Neural crest cell (in vitro differentiated cells): ENCODE results near the gene MTMR8. TPM values are rescaled to one million over a fixed set of nuclear protein-coding genes. Genes with fewer than 3 reads are reported as not detected.
A peak's percentile ranks its signal among the peaks of the same experiment; 100 is the strongest.

Experiments
- DNase-seq: peaks from one replicate; pipeline ENCODE4 v3.0.0; 2021; ENCODE audit warnings: low read depth, mixed read lengths, low spot score
- H3K27ac Mint-ChIP-seq: one replicate; pipeline ENCODE4 v1.8.0; 2021; ENCODE audit warnings: mild to moderate bottlenecking, mixed read lengths; ENCODE audit not compliant: unreplicated experiment
- H3K27me3 Mint-ChIP-seq: 2 replicates; pipeline ENCODE4 v1.8.0; 2021; ENCODE audit warnings: low read depth, mild to moderate bottlenecking, mixed read lengths
- H3K36me3 Mint-ChIP-seq: 2 replicates; pipeline ENCODE4 v1.8.0; 2021; ENCODE audit warnings: low read depth, mild to moderate bottlenecking, mixed read lengths
- H3K4me1 Mint-ChIP-seq: 2 replicates; pipeline ENCODE4 v1.8.0; 2021; ENCODE audit warnings: mixed read lengths
- H3K4me3 Mint-ChIP-seq: one replicate; pipeline ENCODE4 v1.8.0; 2021; ENCODE audit warnings: mild to moderate bottlenecking, mixed read lengths
- H3K9me3 Mint-ChIP-seq: 2 replicates; pipeline ENCODE4 v1.8.0; 2021; ENCODE audit warnings: mixed read lengths
- CTCF ChIP-seq: fragments of 200-600 bp; sonication (generic); conservative IDR thresholded peaks from 2 replicates; pipeline ENCODE4 v1.5.0; 2021; ENCODE audit warnings: antibody characterized with exemption, mild to moderate bottlenecking
- long read RNA-seq: library from polyadenylated mRNA; unstranded; transcript quantifications from one replicate; pipeline ENCODE4 v2.0.0, GENCODE V29; 2020
- total RNA-seq: library from RNA; stranded (reverse); gene quantifications from 2 replicates; pipeline ENCODE4 v1.2.1, GENCODE V29; 2021

Gene MTMR8
- total RNA-seq, result 4.0 and 5.3 TPM in 2 replicates
- long read RNA-seq, partial matches to known transcripts, result 2 of 12 reads
- long read RNA-seq, other reads (novel, unspliced or antisense), result 9 of 12 reads

DNA sequence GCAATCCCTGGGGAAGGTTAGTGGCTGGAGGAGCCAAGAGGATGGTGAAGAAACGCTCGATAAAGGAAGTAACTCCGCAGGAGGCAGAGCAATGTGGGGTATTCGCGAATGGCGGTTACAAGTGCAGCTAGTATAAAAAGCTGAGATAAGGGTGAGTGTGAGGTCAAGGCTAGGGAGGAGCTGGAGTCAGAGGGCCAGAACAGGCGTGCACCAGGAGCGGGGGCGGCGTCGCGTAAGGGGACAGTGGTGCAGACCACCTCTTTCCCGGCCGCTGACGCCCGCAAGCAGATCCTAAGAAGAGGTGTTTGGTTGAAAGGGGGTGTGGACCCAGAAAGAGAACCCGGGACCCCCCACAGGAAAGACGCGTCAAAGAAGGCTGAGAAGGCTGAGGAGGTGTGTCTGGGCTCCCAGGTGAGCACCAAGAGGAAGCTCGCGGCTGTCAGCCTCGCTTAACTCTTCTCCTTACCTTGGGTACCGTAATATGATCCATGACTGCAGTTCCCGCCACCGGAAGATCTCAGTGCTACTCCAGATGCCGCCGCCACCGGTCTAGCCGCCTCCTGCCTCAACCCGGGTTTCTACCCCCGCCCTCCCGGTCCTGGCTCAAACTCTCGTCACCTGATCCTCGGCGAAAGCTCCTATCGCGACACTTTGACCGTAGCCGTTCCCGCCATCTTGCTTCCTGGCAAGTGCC lies at the start of gene MTMR8:
TSS of gene MTMR8 (minus strand) at position 579 of the 694 bp plus-strand sequence. CDS start at position 490, 89 bp downstream.
- peaks cover 5% of the 10 kb centered on the region for H3K36me3 Mint-ChIP-seq

GRCh38 chrX:64439551-64439950 lies 44.3 kb upstream of the MTMR8 start:
- Mint-ChIP-seq H3K36me3 (peaks cover 2% of the 10 kb centered on the region), H3K4me1 (peaks cover 6% of the 10 kb centered on the region), H3K9me3 (peaks cover 9% of the 10 kb centered on the region), H3K27ac (no peak overlapping the region), H3K27me3 (no peaks in the 10 kb centered on the region), H3K4me3 (no peak overlapping the region)
- no peak for TF ChIP-seq CTCF
- no peak for DNase-seq

More for the DNA sequence above, at the start of gene MTMR8:
- peaks cover 14% of the 10 kb centered on the region for H3K4me1 Mint-ChIP-seq
- H3K9me3 Mint-ChIP-seq, result peaks cover 7% of the 10 kb centered on the region
- peaks cover 2% of the 10 kb centered on the region for H3K27me3 Mint-ChIP-seq
- H3K27ac Mint-ChIP-seq, result no peak within 1 kb of the TSS
- no peak for TF ChIP-seq CTCF
- peak; percentile 67 for DNase-seq
- H3K4me3 Mint-ChIP-seq, result peak within 1 kb of the TSS; percentile 92

DNA sequence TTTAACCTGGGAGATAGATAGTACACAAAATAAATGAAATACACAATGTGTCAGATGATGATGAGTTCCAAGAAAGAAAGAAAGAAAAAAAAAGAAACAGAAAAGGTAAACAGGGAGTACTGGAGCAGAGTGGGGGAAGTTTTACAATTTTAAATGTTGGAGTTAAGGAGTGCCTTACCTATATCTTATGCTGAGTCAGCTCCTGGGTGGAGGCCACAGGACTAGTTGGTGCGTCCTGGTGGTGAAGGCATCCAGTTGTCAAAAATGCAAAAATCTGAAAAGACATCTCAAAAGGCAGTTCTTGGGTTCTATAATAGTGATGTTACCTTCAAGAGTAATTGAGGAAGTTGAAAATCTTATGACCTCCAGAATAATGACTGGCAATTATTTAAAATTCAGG lies 42.4 kb upstream of the MTMR8 start:
- Mint-ChIP-seq H3K27ac (no peak overlapping the region), H3K9me3 (peaks cover 11% of the 10 kb centered on the region), H3K27me3 (no peaks in the 10 kb centered on the region), H3K4me3 (no peak overlapping the region), H3K36me3 (peaks cover under 1% of the 10 kb centered on the region), H3K4me1 (peaks cover 6% of the 10 kb centered on the region)
- no peak for DNase-seq
- TF ChIP-seq CTCF, result no peak

- H3K27me3 Mint-ChIP-seq, result no peaks in the 10 kb centered on the region
- H3K36me3 Mint-ChIP-seq, result no peaks in the 10 kb centered on the region
- H3K4me1 Mint-ChIP-seq, result peaks cover 6% of the 10 kb centered on the region
- H3K4me3 Mint-ChIP-seq, result no peak overlapping the region
- no peak for TF ChIP-seq CTCF
- peaks cover 10% of the 10 kb centered on the region for H3K9me3 Mint-ChIP-seq
- H3K27ac Mint-ChIP-seq, result no peak overlapping the region
- DNase-seq, result no peak
Observed at GRCh38 chrX:64437218-64437617, 42.0 kb upstream of the MTMR8 start.

DNA sequence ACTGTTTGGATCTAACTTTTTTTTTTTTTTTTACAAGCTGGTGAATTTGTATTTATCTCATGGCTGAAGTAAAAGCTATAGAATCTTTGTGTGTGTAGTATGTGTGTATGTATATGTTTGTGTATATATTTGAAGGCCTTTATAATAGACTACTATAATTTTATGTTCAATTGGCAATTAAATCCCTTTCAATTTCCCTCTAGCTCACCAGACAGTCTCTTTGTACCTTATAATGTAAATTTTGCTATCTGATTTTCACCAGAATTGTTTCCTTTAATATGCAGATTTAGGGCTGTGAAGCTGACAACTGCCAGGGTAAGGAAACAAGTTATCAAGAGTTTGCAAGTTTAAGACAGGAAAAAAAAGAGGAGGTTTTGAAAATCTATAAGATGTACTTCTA lies 33.1 kb upstream of the MTMR8 start:
- no peak for TF ChIP-seq CTCF
- Mint-ChIP-seq H3K4me3 (no peak overlapping the region), H3K4me1 (peaks cover 25% of the 10 kb centered on the region), H3K27ac (no peak overlapping the region), H3K27me3 (no peaks in the 10 kb centered on the region), H3K9me3 (peaks cover 13% of the 10 kb centered on the region), H3K36me3 (no peaks in the 10 kb centered on the region)
- no peak for DNase-seq
